ENCODE results near the gene NCOA7.

NCOA7 gene

DNA sequence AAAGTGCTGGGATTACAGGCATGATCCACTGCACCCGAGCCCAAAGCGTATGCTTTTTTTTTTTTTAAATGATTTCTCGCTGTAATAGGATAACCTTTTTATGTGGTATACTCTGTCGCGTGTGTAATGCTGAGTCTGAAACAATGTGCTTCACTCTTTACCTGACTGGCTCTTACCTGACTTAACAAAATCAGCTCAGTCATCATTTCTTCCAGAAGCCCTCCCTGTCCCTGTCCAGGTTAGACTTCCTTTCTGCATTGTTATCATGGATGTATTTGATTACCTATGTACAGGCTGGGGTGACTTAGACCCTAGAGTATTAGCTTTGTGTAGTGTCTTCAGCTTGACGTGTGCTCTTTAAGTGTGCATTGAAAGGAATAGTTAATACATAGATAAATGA lies 67.1 kb downstream of the NCOA7 start:
- H3K36me3 ChIP-seq (ENCODE audit: control insufficient read depth, insufficient read depth, low read length) = no peaks in the 10 kb centered on the region
- H3K4me3 ChIP-seq (ENCODE audit: low read length) = no peak overlapping the region
- H3K9ac ChIP-seq (ENCODE audit: low read length) = no peak overlapping the region
- H3K9me3 ChIP-seq (ENCODE audit: control insufficient read depth, low read length) = no peaks in the 10 kb centered on the region
- H3K27me3 ChIP-seq (ENCODE audit: control insufficient read depth, insufficient read depth, low read length) = no peaks in the 10 kb centered on the region
- peaks cover 10% of the 10 kb centered on the region for H3K4me1 ChIP-seq (ENCODE audit: control insufficient read depth, insufficient read depth, low read length)

DNA sequence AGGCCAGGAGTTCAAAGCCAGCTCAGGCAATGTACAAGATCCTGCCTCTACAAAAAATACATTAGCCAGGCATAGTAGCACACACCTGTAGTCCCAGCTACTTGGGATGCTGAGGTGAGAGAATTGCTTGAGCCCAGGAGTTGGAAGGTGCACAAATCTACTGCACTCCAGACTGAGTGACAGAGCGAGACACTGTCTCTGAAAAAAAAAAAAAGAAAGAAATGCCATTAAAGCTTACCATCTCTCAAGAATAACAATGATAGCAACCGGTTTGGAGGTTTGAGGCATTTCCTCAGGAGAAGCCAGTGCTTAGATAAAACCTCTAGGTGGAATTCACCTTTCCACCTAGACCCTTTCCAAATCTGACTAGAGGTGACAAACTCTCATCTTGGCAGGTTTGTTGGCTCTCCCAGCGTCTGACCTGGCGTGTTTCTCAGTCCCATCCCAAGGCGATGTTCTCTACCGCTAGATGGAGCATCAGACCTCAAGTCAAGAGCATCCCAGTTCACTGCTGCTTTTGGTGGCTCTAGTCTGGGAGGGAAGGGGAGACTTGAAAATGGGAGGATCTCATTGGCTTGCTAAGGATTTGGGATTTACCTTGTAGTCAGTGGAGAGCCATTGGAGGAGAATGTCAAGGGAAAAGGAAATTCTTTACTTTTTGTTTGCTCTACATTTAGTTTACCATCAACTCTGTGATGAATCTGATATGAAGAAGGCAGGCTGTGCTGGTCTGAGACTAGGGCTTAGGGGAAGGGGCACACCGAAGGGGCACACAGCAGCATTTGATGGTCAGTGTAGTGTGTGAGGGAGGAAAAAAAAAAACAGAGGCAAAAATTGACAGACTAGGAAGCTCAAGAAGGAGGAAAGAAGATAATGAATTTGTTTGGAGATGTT lies 67.9 kb downstream of the NCOA7 start:
- no peak overlapping the region for H3K9ac ChIP-seq (ENCODE audit: low read length)
- H3K4me1 ChIP-seq (ENCODE audit: control insufficient read depth, insufficient read depth, low read length) = peaks cover 2% of the 10 kb centered on the region
- H3K36me3 ChIP-seq (ENCODE audit: control insufficient read depth, insufficient read depth, low read length) = no peaks in the 10 kb centered on the region
- H3K27me3 ChIP-seq (ENCODE audit: control insufficient read depth, insufficient read depth, low read length) = no peaks in the 10 kb centered on the region
- no peaks in the 10 kb centered on the region for H3K9me3 ChIP-seq (ENCODE audit: control insufficient read depth, low read length)
- no peak overlapping the region for H3K4me3 ChIP-seq (ENCODE audit: low read length)

DNA sequence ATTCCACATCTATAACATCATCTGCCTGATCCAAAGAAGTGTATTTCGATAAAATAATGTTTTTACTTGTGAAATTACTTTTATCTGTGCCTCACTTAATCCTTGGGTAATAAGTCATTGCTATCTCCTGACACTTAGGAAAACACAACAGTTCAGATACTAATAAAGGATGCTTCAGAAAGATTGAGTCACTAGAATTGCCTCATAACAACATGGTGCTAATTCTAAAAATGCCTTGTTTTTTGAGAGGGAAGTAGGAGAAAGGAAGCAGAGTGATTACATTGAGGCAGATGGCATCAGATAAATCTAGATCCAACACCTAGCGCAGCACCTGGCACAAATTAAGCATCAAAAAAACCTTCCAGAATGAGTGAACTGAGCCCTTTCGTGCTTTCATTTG lies 69.0 kb downstream of the NCOA7 start:
- Histone ChIP-seq H3K9ac (ENCODE audit: low read length) (no peak overlapping the region), H3K4me3 (ENCODE audit: low read length) (no peak overlapping the region), H3K4me1 (ENCODE audit: control insufficient read depth, insufficient read depth, low read length) (no peaks in the 10 kb centered on the region), H3K9me3 (ENCODE audit: control insufficient read depth, low read length) (no peaks in the 10 kb centered on the region), H3K36me3 (ENCODE audit: control insufficient read depth, insufficient read depth, low read length) (no peaks in the 10 kb centered on the region), H3K27me3 (ENCODE audit: control insufficient read depth, insufficient read depth, low read length) (no peaks in the 10 kb centered on the region)

DNA sequence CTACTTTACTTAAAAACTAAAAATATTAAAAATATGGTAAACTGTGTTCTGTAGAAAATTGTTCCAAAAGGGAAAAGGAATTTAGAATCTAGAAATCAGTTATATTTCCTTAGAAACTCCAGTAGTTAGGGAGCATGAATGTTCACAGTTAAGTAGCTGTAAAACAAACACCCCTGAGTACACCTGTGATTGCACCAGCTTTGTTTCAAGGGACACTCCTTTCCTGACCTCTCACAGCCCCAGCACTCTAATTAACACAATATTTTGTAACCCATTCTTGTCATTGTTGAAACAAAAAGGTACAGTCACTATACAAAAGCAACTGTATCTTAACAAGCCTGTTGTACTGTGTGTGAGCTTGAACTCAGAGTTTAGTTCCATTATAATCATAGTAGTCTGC lies 72.3 kb downstream of the NCOA7 start:
- Histone ChIP-seq H3K27me3 (ENCODE audit: control insufficient read depth, insufficient read depth, low read length) (no peaks in the 10 kb centered on the region), H3K4me3 (ENCODE audit: low read length) (no peak overlapping the region), H3K9me3 (ENCODE audit: control insufficient read depth, low read length) (no peaks in the 10 kb centered on the region), H3K9ac (ENCODE audit: low read length) (no peak overlapping the region), H3K4me1 (ENCODE audit: control insufficient read depth, insufficient read depth, low read length) (no peaks in the 10 kb centered on the region), H3K36me3 (ENCODE audit: control insufficient read depth, insufficient read depth, low read length) (no peaks in the 10 kb centered on the region)

DNA sequence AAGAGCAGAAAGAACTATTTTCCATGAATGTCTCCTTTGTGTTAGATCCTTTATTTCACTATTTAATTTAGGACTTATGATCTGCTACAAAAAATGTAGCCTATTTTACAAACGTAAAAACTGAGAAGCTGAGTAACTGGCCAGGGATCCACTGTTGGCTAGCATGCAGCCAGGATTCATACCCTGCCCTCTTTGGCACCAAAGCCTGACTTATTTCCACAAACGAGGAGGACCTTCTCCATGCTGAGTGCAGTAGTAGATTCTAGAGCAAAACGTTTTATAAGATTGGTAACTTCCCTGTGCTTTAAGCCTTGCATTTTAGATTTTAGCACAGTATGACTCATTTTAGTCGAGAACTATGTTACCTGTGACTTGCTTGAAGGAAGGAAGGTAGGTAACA lies 74.3 kb downstream of the NCOA7 start:
- Histone ChIP-seq H3K4me3 (ENCODE audit: low read length) (no peak overlapping the region), H3K4me1 (ENCODE audit: control insufficient read depth, insufficient read depth, low read length) (no peaks in the 10 kb centered on the region), H3K27me3 (ENCODE audit: control insufficient read depth, insufficient read depth, low read length) (no peaks in the 10 kb centered on the region), H3K9me3 (ENCODE audit: control insufficient read depth, low read length) (no peaks in the 10 kb centered on the region), H3K36me3 (ENCODE audit: control insufficient read depth, insufficient read depth, low read length) (no peaks in the 10 kb centered on the region), H3K9ac (ENCODE audit: low read length) (no peak overlapping the region)

DNA sequence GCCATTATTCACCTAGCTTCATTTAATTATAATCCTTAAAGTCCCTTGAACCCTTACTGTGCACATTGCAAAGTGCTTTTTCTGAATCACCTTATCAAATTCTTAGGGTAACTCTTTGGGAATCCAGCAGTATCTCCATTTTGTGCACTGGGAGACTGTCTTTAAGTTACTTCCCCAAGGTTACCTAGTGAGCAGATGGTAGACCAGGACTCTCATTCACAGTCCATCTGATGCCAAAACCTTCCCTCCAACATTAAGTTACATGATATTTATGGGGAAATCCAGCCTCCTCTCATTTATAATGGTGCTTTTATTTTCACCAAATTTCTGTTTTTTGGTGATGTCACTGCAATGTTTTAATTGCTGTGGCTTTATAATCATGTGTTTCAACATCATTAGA lies 75.7 kb downstream of the NCOA7 start:
- Histone ChIP-seq H3K4me3 (ENCODE audit: low read length) (no peak overlapping the region), H3K4me1 (ENCODE audit: control insufficient read depth, insufficient read depth, low read length) (no peaks in the 10 kb centered on the region), H3K27me3 (ENCODE audit: control insufficient read depth, insufficient read depth, low read length) (no peaks in the 10 kb centered on the region), H3K9ac (ENCODE audit: low read length) (no peak overlapping the region), H3K36me3 (ENCODE audit: control insufficient read depth, insufficient read depth, low read length) (no peaks in the 10 kb centered on the region), H3K9me3 (ENCODE audit: control insufficient read depth, low read length) (no peaks in the 10 kb centered on the region)

DNA sequence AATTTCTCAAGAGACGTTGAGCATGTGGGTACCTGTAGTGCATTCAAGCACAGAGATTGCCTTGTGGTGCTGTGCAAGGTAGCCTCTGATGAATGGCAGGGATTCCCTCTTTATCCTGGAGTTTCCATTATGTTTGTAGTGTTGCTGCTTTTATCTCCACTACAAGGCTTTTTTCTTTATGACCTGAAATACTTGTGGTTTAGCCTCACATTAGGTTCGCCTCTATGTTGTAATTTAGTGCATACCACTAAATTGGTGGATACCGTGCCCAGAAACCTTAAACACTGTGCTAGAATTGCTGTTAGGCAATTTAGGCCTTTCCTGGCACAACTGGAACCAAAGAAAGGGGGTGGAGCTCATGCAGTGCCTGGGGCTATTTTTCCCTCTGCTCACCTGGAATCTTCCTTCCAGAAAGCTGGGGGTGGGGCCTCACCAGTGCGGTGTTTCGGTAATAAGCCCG lies 76.8 kb downstream of the NCOA7 start:
- Histone ChIP-seq H3K27me3 (ENCODE audit: control insufficient read depth, insufficient read depth, low read length) (no peaks in the 10 kb centered on the region), H3K4me3 (ENCODE audit: low read length) (no peak overlapping the region), H3K36me3 (ENCODE audit: control insufficient read depth, insufficient read depth, low read length) (no peaks in the 10 kb centered on the region), H3K9me3 (ENCODE audit: control insufficient read depth, low read length) (no peaks in the 10 kb centered on the region), H3K4me1 (ENCODE audit: control insufficient read depth, insufficient read depth, low read length) (peaks cover 6% of the 10 kb centered on the region), H3K9ac (ENCODE audit: low read length) (no peak overlapping the region)

DNA sequence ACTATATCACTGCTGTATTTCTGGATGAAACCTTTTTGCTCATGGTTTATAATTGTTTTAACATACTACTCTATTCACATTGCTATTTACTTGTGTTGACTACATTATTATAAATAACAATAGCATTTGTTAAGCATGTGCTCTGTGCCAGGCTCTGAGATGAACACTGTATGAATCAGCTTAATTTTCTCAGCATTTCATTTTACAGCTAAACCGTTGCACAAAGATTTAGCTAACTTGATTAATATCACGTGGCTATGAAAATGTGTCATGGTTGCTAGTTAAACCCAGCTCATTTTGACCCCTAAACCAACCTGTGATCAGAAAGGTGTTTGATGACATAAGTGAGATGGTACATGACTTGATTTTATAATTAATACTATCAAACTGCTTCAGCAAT lies 77.5 kb downstream of the NCOA7 start:
- no peak overlapping the region for H3K4me3 ChIP-seq (ENCODE audit: low read length)
- H3K4me1 ChIP-seq (ENCODE audit: control insufficient read depth, insufficient read depth, low read length) = peaks cover 7% of the 10 kb centered on the region
- no peak overlapping the region for H3K9ac ChIP-seq (ENCODE audit: low read length)
- no peaks in the 10 kb centered on the region for H3K36me3 ChIP-seq (ENCODE audit: control insufficient read depth, insufficient read depth, low read length)
- H3K9me3 ChIP-seq (ENCODE audit: control insufficient read depth, low read length) = no peaks in the 10 kb centered on the region
- no peaks in the 10 kb centered on the region for H3K27me3 ChIP-seq (ENCODE audit: control insufficient read depth, insufficient read depth, low read length)

DNA sequence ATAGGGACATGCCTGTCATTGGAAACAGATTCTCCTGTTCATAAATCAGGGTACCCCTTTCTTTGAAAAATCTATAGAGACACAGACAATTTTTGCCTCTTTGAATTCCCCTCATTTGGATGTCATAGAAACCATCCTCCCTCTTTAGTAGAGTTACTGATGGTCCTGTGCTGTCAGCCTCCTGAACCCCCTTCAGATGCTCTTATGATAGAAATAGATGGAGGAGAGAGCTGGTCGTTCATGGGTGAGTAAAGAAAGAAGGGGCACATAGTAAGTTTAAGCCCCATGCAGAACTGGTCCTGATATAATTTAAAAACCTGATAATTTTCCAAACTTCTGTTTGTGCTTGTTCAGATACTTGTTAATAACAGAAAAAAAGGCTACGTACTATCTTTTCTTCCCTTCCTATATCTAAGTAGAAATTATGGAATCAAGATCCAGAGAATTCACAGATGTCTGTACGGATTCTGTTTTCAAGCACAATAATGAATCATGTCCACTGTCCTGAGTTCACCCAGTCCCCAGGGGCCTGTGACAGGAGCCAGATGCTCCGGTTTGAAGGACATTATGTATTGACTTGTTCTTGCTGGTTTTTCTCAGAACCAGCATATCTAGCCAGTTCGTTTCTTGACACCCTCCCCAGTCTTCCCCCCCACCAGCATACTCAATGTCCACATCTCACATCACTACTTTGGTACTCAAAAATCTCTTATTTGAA lies 78.1 kb downstream of the NCOA7 start:
- Histone ChIP-seq H3K9me3 (ENCODE audit: control insufficient read depth, low read length) (no peaks in the 10 kb centered on the region), H3K27me3 (ENCODE audit: control insufficient read depth, insufficient read depth, low read length) (no peaks in the 10 kb centered on the region), H3K4me3 (ENCODE audit: low read length) (no peak overlapping the region), H3K9ac (ENCODE audit: low read length) (no peak overlapping the region), H3K36me3 (ENCODE audit: control insufficient read depth, insufficient read depth, low read length) (no peaks in the 10 kb centered on the region), H3K4me1 (ENCODE audit: control insufficient read depth, insufficient read depth, low read length) (peaks cover 7% of the 10 kb centered on the region)

DNA sequence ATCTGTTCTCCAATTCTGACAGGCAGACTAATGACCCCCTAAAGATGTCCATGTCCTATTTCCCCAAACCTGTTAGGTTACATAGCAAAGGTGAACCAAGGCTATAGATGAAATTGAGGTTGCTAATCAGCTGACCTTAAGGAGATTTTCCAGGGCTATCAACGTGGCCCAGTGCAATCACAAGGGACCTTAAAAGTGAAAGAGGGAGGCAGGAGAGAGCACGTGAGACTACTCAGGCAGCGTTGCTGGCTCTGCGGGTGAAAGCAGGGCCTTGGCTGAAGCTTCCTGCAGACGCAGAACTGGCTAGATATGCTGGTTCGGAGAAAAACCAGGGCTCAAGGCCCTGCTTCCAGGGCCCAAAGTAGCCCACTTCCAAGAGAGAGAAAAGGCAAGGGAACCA lies 78.7 kb downstream of the NCOA7 start:
- no peaks in the 10 kb centered on the region for H3K27me3 ChIP-seq (ENCODE audit: control insufficient read depth, insufficient read depth, low read length)
- H3K9ac ChIP-seq (ENCODE audit: low read length) = no peak overlapping the region
- no peak overlapping the region for H3K4me3 ChIP-seq (ENCODE audit: low read length)
- no peaks in the 10 kb centered on the region for H3K9me3 ChIP-seq (ENCODE audit: control insufficient read depth, low read length)
- no peaks in the 10 kb centered on the region for H3K36me3 ChIP-seq (ENCODE audit: control insufficient read depth, insufficient read depth, low read length)
- H3K4me1 ChIP-seq (ENCODE audit: control insufficient read depth, insufficient read depth, low read length) = peaks cover 7% of the 10 kb centered on the region

DNA sequence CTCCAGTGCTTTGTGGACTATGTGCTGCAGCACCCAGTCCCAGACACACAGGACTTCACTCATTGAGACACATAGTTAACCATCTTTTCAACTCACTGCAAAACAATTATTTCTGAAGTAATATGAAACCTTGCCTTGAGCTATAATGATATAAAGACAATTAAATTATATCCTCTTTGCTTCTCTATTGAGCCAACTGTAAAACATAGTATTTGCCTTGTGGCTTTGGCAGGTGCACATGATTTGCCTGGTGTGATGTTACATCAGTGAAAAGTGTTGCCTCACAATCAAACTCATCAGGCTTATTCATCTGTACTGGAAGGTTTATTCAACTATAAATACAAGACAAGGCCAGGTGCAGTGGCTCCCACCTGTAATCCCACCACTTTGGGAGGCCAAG lies 80.6 kb downstream of the NCOA7 start:
- no peak overlapping the region for H3K9ac ChIP-seq (ENCODE audit: low read length)
- peaks cover 7% of the 10 kb centered on the region for H3K4me1 ChIP-seq (ENCODE audit: control insufficient read depth, insufficient read depth, low read length)
- H3K9me3 ChIP-seq (ENCODE audit: control insufficient read depth, low read length) = no peaks in the 10 kb centered on the region
- no peak overlapping the region for H3K4me3 ChIP-seq (ENCODE audit: low read length)
- no peaks in the 10 kb centered on the region for H3K36me3 ChIP-seq (ENCODE audit: control insufficient read depth, insufficient read depth, low read length)
- no peaks in the 10 kb centered on the region for H3K27me3 ChIP-seq (ENCODE audit: control insufficient read depth, insufficient read depth, low read length)

DNA sequence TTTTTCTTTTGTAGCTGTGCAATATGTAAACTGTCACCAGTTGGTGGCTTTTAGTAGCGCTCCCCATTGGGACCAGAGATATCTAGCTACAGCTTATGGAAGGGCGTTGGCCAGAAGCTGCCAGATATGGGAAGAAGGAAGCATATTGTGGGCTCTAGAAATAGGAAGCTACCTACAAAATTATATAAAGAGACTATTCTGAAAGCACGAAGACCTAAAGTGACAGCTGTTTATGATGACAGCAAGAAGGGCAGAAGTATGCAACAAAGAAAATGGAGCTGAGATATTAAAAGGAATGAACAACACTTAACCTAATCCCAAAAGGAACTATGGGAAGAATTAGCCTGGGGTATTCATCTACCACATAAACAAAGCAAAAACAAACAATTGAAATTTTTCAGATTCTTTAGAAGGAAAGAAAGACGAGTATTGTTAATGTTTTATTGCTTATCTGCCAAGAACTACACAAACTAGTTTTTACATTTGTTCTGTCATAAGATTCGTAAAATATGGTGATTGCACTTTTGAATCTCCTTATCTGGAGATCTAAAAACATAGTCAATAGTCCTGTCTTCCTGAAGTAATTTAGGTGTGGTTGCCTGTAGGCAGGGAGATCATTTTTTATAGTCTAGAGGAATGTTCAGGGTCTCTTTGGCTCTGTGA lies 81.6 kb downstream of the NCOA7 start:
- Histone ChIP-seq H3K9me3 (ENCODE audit: control insufficient read depth, low read length) (no peaks in the 10 kb centered on the region), H3K9ac (ENCODE audit: low read length) (no peak overlapping the region), H3K4me3 (ENCODE audit: low read length) (no peak overlapping the region), H3K36me3 (ENCODE audit: control insufficient read depth, insufficient read depth, low read length) (no peaks in the 10 kb centered on the region), H3K4me1 (ENCODE audit: control insufficient read depth, insufficient read depth, low read length) (peaks cover 7% of the 10 kb centered on the region), H3K27me3 (ENCODE audit: control insufficient read depth, insufficient read depth, low read length) (no peaks in the 10 kb centered on the region)
